ENCODE data around the gene GMNN.

GMNN gene

DNA sequence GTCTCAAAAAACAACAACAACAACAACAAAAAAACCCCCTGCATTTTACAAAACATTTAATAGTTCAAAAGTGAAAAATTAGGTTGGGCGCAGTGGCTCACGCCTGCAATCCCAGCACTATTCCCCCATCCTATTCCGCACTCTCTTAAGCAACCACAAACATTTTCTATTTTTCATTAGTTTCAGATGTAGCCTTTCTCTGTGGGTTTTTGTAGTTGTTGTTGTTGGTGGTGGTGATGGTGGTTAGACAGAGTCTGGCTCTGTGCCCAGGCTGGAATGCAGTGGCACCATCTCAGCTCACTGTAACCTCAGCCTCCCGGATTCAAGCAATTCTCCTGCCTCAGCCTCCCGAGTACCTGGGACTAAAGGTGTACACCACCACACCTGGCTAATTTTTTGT is 6.4 kb upstream of the GMNN start:
- no peak for TF ChIP-seq REST (IDR thresholded peaks at IDR 0.05; ENCODE audit: insufficient read depth in 1 of 2, low read depth in 2 of 2, low read length in 2 of 2)
- no peak for TF ChIP-seq POLR2AphosphoS5 (IDR thresholded peaks at IDR 0.05; ENCODE audit: low read depth, low read length)
- no peak for TF ChIP-seq FOXP2 (optimal IDR thresholded peaks at IDR 0.05; ENCODE audit: borderline replicate concordance, extremely low read depth, extremely low read length, insufficient read depth)
- TF ChIP-seq TAF1 (IDR thresholded peaks at IDR 0.05; ENCODE audit: borderline replicate concordance, insufficient read depth, low read length) = no peak
- TF ChIP-seq SIN3A (IDR thresholded peaks at IDR 0.05; ENCODE audit: borderline replicate concordance, insufficient read depth, low read length) = no peak

DNA sequence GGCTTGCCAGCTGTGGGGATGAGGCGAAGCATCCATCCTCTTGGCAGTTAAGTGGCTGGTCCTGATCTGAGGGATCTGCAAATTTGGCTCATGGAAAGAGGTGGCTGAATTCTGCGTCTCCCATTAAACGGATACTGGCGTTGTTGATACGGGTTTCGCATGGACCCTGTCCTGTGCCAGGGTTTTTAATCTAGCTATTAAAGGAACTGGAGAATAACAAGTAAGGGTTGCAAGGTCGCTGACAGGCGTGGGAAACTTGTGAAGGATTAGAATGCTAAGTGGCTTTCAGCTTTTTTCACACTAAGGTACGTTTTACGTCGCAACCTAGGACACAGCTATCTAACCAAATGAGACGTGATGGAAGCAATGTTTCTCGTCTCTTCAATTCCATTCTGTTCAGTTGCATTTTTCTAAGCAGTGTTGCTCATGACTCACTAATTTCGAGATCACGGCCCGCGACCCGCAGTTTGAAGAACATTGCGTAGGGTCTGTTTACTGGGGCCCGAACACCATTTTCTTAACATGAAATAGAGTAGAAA is 852 bp downstream of the GMNN start:
- no peak; the same call in 1 of the 2 replicates for TF ChIP-seq SIN3A (IDR thresholded peaks at IDR 0.05; ENCODE audit: borderline replicate concordance, insufficient read depth, low read length)

- TF ChIP-seq SIN3A (IDR thresholded peaks at IDR 0.05; ENCODE audit: borderline replicate concordance, insufficient read depth, low read length) (no peak), POLR2AphosphoS5 (IDR thresholded peaks at IDR 0.05; ENCODE audit: low read depth, low read length) (no peak), TAF1 (IDR thresholded peaks at IDR 0.05; ENCODE audit: borderline replicate concordance, insufficient read depth, low read length) (no peak), FOXP2 (optimal IDR thresholded peaks at IDR 0.05; ENCODE audit: borderline replicate concordance, extremely low read depth, extremely low read length, insufficient read depth) (no peak), REST (IDR thresholded peaks at IDR 0.05; ENCODE audit: insufficient read depth in 1 of 2, low read depth in 2 of 2, low read length in 2 of 2) (no peak)
These were observed 2.5 kb downstream of the GMNN start for GRCh38 chr6:24777227-24777626.

GRCh38 chr6:24778121-24778520 is 3.4 kb downstream of the GMNN start:
- no peak for TF ChIP-seq FOXP2 (optimal IDR thresholded peaks at IDR 0.05; ENCODE audit: borderline replicate concordance, extremely low read depth, extremely low read length, insufficient read depth)
- TF ChIP-seq TAF1 (IDR thresholded peaks at IDR 0.05; ENCODE audit: borderline replicate concordance, insufficient read depth, low read length) = no peak
- TF ChIP-seq REST (IDR thresholded peaks at IDR 0.05; ENCODE audit: insufficient read depth in 1 of 2, low read depth in 2 of 2, low read length in 2 of 2) = no peak
- TF ChIP-seq SIN3A (IDR thresholded peaks at IDR 0.05; ENCODE audit: borderline replicate concordance, insufficient read depth, low read length) = no peak
- no peak for TF ChIP-seq POLR2AphosphoS5 (IDR thresholded peaks at IDR 0.05; ENCODE audit: low read depth, low read length)

DNA sequence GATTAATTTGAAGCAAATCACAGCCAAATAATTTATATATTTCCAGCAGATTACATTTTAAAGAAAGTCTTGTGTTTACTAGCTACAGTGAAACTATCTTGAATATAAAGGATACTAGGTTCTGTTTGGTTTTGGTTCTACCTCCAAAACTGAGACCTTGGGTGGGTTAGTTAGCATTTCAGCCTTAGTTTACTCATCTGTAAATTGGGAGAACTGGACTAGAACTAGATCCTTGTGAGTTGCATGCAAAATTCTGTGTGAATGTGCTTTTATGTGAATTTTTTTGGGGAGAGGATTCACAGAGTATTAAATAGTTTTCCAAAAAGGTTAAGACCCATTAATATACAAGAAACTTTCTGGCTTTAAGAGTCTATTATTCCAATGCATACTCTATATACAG is 4.1 kb downstream of the GMNN start:
- TF ChIP-seq POLR2AphosphoS5 (IDR thresholded peaks at IDR 0.05; ENCODE audit: low read depth, low read length) = no peak
- no peak for TF ChIP-seq SIN3A (IDR thresholded peaks at IDR 0.05; ENCODE audit: borderline replicate concordance, insufficient read depth, low read length)

GRCh38 chr6:24779416-24780016 is 4.8 kb downstream of the GMNN start:
- TF ChIP-seq FOXP2 (optimal IDR thresholded peaks at IDR 0.05; ENCODE audit: borderline replicate concordance, extremely low read depth, extremely low read length, insufficient read depth) (no peak), SIN3A (IDR thresholded peaks at IDR 0.05; ENCODE audit: borderline replicate concordance, insufficient read depth, low read length) (no peak), TAF1 (IDR thresholded peaks at IDR 0.05; ENCODE audit: borderline replicate concordance, insufficient read depth, low read length) (no peak), REST (IDR thresholded peaks at IDR 0.05; ENCODE audit: insufficient read depth in 1 of 2, low read depth in 2 of 2, low read length in 2 of 2) (no peak), POLR2AphosphoS5 (IDR thresholded peaks at IDR 0.05; ENCODE audit: low read depth, low read length) (no peak)
